ENCODE results near the gene CACNB1. TPM values are rescaled to one million over a fixed set of nuclear protein-coding genes. Genes with fewer than 3 reads are reported as not detected.
"Not testable (repeated sequence)": the region's sequence is repeated elsewhere in the genome, so short reads cannot be mapped to it uniquely, and the experiment has no call there.

Gene CACNB1
- total RNA-seq, 1 donor, result 4.5 TPM

GRCh38 chr17:39146273-39146672 lies 51.2 kb downstream of the CACNB1 start:
- Histone ChIP-seq H3K27me3 (ENCODE audit: insufficient read depth, low read length) (peaks cover 19% of the 10 kb centered on the region), H3K9me3 (ENCODE audit: low read depth, low read length) (no peaks in the 10 kb centered on the region), H3K4me1 (ENCODE audit: insufficient read depth, low read length) (peaks cover 6% of the 10 kb centered on the region), H3K4me3 (ENCODE audit: low read length) (no peak overlapping the region)

GRCh38 chr17:39145143-39145542 lies 52.3 kb downstream of the CACNB1 start:
- Histone ChIP-seq H3K27me3 (ENCODE audit: insufficient read depth, low read length) (peaks cover 10% of the 10 kb centered on the region), H3K9me3 (ENCODE audit: low read depth, low read length) (no peaks in the 10 kb centered on the region), H3K4me3 (ENCODE audit: low read length) (no peak overlapping the region), H3K4me1 (ENCODE audit: insufficient read depth, low read length) (no peaks in the 10 kb centered on the region)

DNA sequence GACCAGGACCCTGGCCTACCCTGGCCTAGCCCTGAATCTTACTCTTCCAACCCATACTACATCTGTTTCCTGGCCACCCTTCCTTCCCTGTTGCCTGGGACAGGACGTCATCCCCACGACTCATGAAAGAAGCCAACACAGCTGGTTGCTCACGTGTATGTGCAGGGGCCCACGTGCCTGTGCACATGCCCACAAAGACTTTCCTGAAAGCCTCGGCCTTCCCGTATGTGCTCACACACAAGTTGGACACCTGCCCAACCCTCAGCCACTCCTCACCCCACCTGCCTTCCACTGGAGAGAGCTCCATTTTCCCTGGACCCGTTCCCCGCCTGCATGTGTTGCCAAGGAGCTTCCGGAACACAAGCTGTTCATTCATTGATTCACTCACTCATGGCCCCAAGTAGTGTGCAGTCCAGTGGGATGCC lies 53.0 kb downstream of the CACNB1 start:
- Histone ChIP-seq H3K4me3 (ENCODE audit: low read length) (no peak overlapping the region), H3K27me3 (ENCODE audit: insufficient read depth, low read length) (peaks cover 3% of the 10 kb centered on the region), H3K4me1 (ENCODE audit: insufficient read depth, low read length) (no peaks in the 10 kb centered on the region), H3K9me3 (ENCODE audit: low read depth, low read length) (no peaks in the 10 kb centered on the region)

DNA sequence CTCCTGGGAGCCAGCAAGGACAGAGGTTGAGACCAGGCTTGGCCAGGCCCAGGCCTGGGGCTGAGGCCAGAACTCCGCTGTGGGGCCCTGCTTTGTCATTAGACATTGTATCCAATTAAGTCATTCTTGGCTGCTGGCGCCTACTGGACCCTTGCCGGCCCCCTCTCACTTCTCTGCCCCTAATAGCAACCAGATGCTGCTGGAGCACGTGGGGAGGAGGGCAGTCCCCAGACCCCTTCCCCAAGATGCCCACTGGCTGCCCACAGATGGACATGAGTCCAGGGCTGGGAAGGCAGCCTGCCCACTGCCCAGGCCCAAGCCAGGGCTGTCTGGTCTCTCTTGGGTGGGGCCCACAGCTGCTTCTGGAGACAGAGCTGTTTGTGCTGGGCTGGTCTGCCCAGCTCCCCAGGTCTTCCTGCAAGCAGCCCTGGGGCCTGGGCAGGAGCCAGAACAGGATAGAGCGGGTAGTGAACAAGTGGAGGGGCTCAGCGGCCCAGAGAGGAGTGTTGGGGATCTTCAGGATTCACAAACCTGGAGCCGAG lies 53.8 kb downstream of the CACNB1 start:
- Histone ChIP-seq H3K4me1 (ENCODE audit: insufficient read depth, low read length) (no peaks in the 10 kb centered on the region), H3K9me3 (ENCODE audit: low read depth, low read length) (no peaks in the 10 kb centered on the region), H3K4me3 (ENCODE audit: low read length) (no peak overlapping the region), H3K27me3 (ENCODE audit: insufficient read depth, low read length) (no peaks in the 10 kb centered on the region)

GRCh38 chr17:39141915-39142664 lies 55.4 kb downstream of the CACNB1 start:
- no peaks in the 10 kb centered on the region for H3K4me1 ChIP-seq (ENCODE audit: insufficient read depth, low read length)
- no peak overlapping the region for H3K4me3 ChIP-seq (ENCODE audit: low read length)
- H3K27me3 ChIP-seq (ENCODE audit: insufficient read depth, low read length), result no peaks in the 10 kb centered on the region
- H3K9me3 ChIP-seq (ENCODE audit: low read depth, low read length), result no peaks in the 10 kb centered on the region

- Histone ChIP-seq H3K4me1 (ENCODE audit: insufficient read depth, low read length) (no peaks in the 10 kb centered on the region), H3K9me3 (ENCODE audit: low read depth, low read length) (no peaks in the 10 kb centered on the region)
Measured at GRCh38 chr17:39141294-39141693, 56.2 kb downstream of the CACNB1 start.

DNA sequence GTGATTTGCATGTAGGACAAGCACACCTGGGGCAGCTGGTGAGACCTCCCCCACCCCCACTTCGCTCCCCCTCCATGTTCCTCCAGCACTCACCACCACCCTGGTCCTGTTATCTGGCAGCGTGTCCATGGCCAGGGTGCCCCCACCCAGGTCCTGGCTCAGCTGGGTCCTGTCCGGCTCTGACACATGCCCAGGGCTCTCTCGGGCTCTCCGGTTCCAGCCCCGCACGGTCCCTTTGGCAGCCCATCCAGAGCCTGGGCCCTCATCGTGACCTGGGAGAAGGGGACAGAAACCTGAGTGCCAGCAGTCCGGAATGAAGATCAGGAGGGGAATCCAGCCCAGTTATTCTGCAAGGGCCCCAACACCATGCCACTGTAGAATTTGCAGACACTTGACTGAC lies 57.9 kb downstream of the CACNB1 start:
- H3K4me1 ChIP-seq (ENCODE audit: insufficient read depth, low read length), result no peaks in the 10 kb centered on the region

More at GRCh38 chr17:39141294-39141693, 56.2 kb downstream of the CACNB1 start:
- no peak overlapping the region for H3K4me3 ChIP-seq (ENCODE audit: low read length)
- H3K27me3 ChIP-seq (ENCODE audit: insufficient read depth, low read length), result no peaks in the 10 kb centered on the region

DNA sequence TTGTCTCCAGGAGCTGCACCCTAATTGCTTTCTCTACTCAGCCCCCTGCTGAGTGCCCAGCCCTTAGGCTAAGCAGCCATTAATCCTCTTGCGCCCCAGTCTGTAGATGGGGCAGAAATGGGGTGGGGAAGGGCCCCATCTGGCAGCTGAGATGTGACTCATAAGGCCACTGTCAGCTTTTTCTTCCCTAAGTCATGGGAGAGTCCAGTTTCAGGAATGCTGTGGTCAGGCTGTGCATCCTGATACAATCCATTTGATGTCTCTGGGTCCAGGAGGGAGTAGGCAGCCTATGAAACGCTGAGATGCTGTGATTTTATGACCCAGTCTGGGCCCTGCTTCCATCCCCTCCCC lies 58.3 kb downstream of the CACNB1 start:
- H3K9me3 ChIP-seq (ENCODE audit: low read depth, low read length), result no peaks in the 10 kb centered on the region

More for the DNA sequence above, 57.9 kb downstream of the CACNB1 start:
- no peaks in the 10 kb centered on the region for H3K27me3 ChIP-seq (ENCODE audit: insufficient read depth, low read length)
- H3K4me3 ChIP-seq (ENCODE audit: low read length), result no peak overlapping the region
- H3K9me3 ChIP-seq (ENCODE audit: low read depth, low read length), result no peaks in the 10 kb centered on the region

DNA sequence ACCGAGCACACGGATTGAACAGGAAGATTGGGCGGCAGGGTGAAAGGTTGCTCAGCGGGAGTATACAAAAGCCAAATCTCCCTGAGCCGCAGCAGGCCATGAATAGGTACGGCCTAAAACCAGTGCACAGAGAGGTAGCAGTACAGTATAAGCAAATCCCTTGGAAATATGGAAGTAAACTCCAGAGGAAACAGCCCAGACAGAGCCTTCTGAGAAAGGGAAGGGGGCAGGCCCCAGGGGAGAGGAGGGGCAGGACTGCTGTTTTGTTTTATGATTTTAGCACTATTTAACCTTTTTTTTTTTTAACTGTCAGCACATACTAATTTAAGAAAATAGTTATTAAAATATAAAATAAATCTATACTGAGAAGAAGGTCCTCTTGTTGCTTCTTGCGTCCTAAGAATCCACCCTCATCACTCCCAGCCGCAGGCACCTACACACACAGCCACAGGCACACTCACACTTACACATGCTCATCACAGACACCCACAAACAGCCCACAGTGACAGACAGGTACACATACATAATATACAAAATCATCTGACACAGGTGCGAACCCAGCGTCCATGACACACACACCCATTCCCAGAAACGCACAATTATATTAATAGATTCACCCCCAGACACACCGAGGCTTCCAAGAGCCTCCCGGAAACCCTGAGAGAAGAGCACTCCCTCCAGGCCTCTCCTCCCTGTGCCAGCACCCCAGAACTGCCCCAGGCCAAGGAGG lies 58.9 kb downstream of the CACNB1 start:
- Histone ChIP-seq H3K27me3 (ENCODE audit: insufficient read depth, low read length) (no peaks in the 10 kb centered on the region), H3K4me1 (ENCODE audit: insufficient read depth, low read length) (no peaks in the 10 kb centered on the region), H3K4me3 (ENCODE audit: low read length) (no peak overlapping the region), H3K9me3 (ENCODE audit: low read depth, low read length) (no peaks in the 10 kb centered on the region)

More for the DNA sequence above, 58.3 kb downstream of the CACNB1 start:
- Histone ChIP-seq H3K4me3 (ENCODE audit: low read length) (no peak overlapping the region), H3K27me3 (ENCODE audit: insufficient read depth, low read length) (no peaks in the 10 kb centered on the region), H3K4me1 (ENCODE audit: insufficient read depth, low read length) (no peaks in the 10 kb centered on the region)

DNA sequence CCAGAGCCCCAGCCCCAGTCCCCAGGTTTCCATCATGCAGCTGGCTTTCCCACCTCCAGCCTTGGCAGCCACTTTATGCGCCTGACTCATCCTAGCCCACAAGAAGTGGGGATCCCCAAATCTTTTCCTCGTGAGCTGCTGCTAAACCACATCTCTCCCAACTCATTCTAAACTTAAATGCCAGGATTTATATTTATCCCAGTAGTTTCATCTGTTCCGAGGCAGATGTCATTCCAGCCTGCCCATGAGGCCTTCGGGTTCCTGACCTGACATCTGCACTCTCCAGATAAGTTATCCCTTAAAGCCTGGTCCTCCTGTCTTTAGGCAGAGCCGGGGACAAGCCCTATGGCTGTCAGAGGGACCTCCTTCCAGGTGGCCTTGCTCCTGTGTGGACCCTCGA lies 62.6 kb downstream of the CACNB1 start:
- Histone ChIP-seq H3K27me3 (ENCODE audit: insufficient read depth, low read length) (no peaks in the 10 kb centered on the region), H3K4me3 (ENCODE audit: low read length) (no peak overlapping the region), H3K4me1 (ENCODE audit: insufficient read depth, low read length) (no peaks in the 10 kb centered on the region), H3K9me3 (ENCODE audit: low read depth, low read length) (no peaks in the 10 kb centered on the region)

DNA sequence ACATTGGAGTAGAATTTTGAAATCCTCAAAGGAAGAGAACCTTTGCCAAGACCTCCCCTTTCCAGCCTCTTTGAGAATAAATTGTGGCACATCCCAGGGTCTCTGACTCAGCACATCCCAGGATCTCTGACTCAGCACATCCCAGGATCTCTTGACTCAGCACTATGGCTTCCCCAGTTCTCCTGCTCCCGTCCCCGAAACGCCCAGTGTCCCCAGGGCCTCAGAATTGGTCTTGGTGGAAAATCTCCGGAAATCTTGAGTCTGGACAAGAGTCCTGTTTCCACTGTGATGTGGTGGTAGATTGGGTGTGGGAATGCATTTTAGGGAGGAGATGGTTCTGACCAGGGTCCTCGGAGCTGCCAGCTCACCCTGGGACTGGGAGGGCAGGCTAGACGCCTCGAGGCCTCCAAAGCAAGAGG lies 65.3 kb downstream of the CACNB1 start:
- no peaks in the 10 kb centered on the region for H3K27me3 ChIP-seq (ENCODE audit: insufficient read depth, low read length)
- no peaks in the 10 kb centered on the region for H3K4me1 ChIP-seq (ENCODE audit: insufficient read depth, low read length)
- H3K9me3 ChIP-seq (ENCODE audit: low read depth, low read length), result no peaks in the 10 kb centered on the region
- H3K4me3 ChIP-seq (ENCODE audit: low read length), result no peak overlapping the region

- no peak overlapping the region for H3K4me3 ChIP-seq (ENCODE audit: low read length)
- H3K27me3 ChIP-seq (ENCODE audit: insufficient read depth, low read length), result no peaks in the 10 kb centered on the region
- H3K4me1 ChIP-seq (ENCODE audit: insufficient read depth, low read length), result no peaks in the 10 kb centered on the region
- no peaks in the 10 kb centered on the region for H3K9me3 ChIP-seq (ENCODE audit: low read depth, low read length)
Measured at GRCh38 chr17:39131616-39132015, 65.9 kb downstream of the CACNB1 start.

DNA sequence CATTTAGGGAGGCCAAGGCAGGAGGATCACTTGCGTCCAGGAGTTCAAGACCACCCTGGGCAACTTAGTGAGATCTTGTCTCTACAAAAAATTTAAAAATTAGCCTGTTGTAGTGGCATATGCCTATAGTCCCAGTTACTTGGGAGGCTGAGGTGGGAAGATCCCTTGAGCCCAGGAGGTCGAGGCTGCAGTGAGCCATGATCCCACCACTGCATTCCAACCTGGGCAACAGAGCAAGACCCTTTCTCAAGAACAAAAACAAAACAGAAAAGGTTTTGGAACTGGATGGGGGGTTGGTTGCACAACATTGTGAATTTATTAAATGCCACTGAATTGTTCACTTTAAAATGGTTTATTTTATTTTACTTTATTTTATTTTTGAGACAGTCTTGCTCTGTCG lies 67.3 kb downstream of the CACNB1 start:
- Histone ChIP-seq H3K4me3 (ENCODE audit: low read length) (no peak overlapping the region), H3K27me3 (ENCODE audit: insufficient read depth, low read length) (no peaks in the 10 kb centered on the region), H3K4me1 (ENCODE audit: insufficient read depth, low read length) (no peaks in the 10 kb centered on the region), H3K9me3 (ENCODE audit: low read depth, low read length) (no peaks in the 10 kb centered on the region)

DNA sequence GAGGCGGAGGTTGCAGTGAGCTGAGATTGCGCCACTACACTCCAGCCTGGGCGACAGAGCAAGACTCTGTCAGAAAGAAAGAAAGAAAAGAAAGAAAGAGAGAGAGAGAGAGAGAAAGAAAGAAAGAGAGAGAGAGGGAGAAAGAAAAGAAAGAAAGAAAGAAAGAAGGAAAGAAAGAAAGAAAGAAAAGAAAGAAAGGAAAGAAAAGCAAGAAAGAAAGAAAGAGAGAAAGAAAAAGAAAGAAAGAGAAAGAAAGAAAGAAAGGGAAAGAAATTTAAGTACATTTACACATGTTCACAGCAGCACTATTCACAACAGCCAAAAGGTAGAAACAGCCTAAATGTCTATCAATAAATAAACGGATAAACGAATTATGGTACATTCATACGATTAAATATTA lies 67.9 kb downstream of the CACNB1 start:
- H3K27me3 ChIP-seq (ENCODE audit: insufficient read depth, low read length); H3K4me1 ChIP-seq (ENCODE audit: insufficient read depth, low read length); H3K4me3 ChIP-seq (ENCODE audit: low read length); H3K9me3 ChIP-seq (ENCODE audit: low read depth, low read length): not testable (repeated sequence)

DNA sequence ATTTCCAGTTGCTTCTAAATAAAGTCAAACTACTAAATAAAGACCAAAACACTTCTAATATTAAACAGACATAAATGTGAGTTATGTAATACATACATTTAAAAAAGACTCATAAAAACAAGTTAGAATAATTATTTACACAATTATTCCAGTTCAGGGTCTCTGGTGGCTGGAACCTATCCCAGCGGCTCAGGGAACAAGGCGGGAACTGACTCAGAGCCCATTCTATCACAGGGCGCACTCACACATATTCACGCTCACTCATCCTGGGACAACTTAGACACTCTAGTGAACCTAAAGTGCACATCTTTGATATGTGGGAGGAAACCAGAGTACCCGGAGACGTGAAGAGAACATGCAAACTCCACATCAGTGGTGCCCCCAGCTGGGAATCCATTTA lies 71.0 kb downstream of the CACNB1 start:
- H3K27me3 ChIP-seq (ENCODE audit: insufficient read depth, low read length), result no peaks in the 10 kb centered on the region
- H3K9me3 ChIP-seq (ENCODE audit: low read depth, low read length), result no peaks in the 10 kb centered on the region
- H3K4me3 ChIP-seq (ENCODE audit: low read length), result no peak overlapping the region
- H3K4me1 ChIP-seq (ENCODE audit: insufficient read depth, low read length), result peaks cover 9% of the 10 kb centered on the region

All from mononuclear cell (primary cell).